LNCaP clone FGC (cell line): ENCODE results near the gene PIGH.

Experiments
- DNase-seq: peaks from one replicate; pipeline ENCODE4 v3.0.0-alpha.2; 2011; ENCODE audit warnings: low read depth
- H3K4me3 ChIP-seq: 2 replicates; pipeline ENCODE4 v1.5.1; 2011; ENCODE audit warnings: mild to moderate bottlenecking, low read depth, low read length, control low read depth
- CTCF ChIP-seq: IDR thresholded peaks from 2 replicates; pipeline ENCODE4 v1.5.1; 2012; ENCODE audit warnings: mild to moderate bottlenecking; ENCODE audit not compliant: control insufficient read depth, insufficient read depth; ENCODE audit errors: extremely low read depth

PIGH gene

GRCh38 chr14:67562025-67562775, 37.9 kb downstream of the PIGH start:
- DNase-seq = no peak
- TF ChIP-seq CTCF = no peak
- no peak overlapping the region for H3K4me3 ChIP-seq

- H3K4me3 ChIP-seq = no peak overlapping the region
- no peak for TF ChIP-seq CTCF
- no peak for DNase-seq
These were observed 40.4 kb downstream of the PIGH start for GRCh38 chr14:67559639-67560038.

- H3K4me3 ChIP-seq = no peak overlapping the region
- DNase-seq = no peak
- TF ChIP-seq CTCF = no peak
These were observed 42.4 kb downstream of the PIGH start for GRCh38 chr14:67557656-67558055.

- DNase-seq = no peak
- no peak for TF ChIP-seq CTCF
- H3K4me3 ChIP-seq = no peak overlapping the region
These were observed 43.0 kb downstream of the PIGH start for GRCh38 chr14:67557118-67557517.

- no peak overlapping the region for H3K4me3 ChIP-seq
- no peak for TF ChIP-seq CTCF
- DNase-seq = no peak
These were observed 43.4 kb downstream of the PIGH start for GRCh38 chr14:67556671-67557070.

- TF ChIP-seq CTCF = no peak
- no peak for DNase-seq
- no peak overlapping the region for H3K4me3 ChIP-seq
These were observed 44.5 kb downstream of the PIGH start for GRCh38 chr14:67555518-67556090.

- no peak overlapping the region for H3K4me3 ChIP-seq
- DNase-seq = no peak
- no peak for TF ChIP-seq CTCF
These were observed 45.7 kb downstream of the PIGH start for GRCh38 chr14:67554341-67554740.
